Natural killer cell (primary cell): ENCODE results near the gene KRTAP10-1. TPM values are rescaled to one million over a fixed set of nuclear protein-coding genes. Genes with fewer than 3 reads are reported as not detected.

ENCODE experiments used
- ATAC-seq, 3 donors: fragments of 150-1000 bp in 2 of 3; fragments of 200-7000 bp in 1 of 3; cut with Tn5 transposase; 1 replicate in 1 of 3; 2 replicates in 2 of 3; pipeline ENCODE4 v1.10.0; 2021; ENCODE audit warnings: mild to moderate bottlenecking in 2 of 3, moderate library complexity in 2 of 3
- DNase-seq, 2 donors: peaks; one replicate each; pipeline versions ENCODE4 v3.0.0 to v3.0.0-alpha.2; 2013 to 2021; ENCODE audit warnings: mixed read lengths in 1 of 2
- H3K27ac ChIP-seq: one replicate; pipeline ENCODE4 v1.5.1; 2013; ENCODE audit warnings: mild to moderate bottlenecking, low read length
- H3K27me3 ChIP-seq: one replicate; pipeline ENCODE4 v1.6.1; 2013; ENCODE audit warnings: low read length; ENCODE audit not compliant: control insufficient read depth, insufficient read depth
- H3K36me3 ChIP-seq: one replicate; pipeline ENCODE4 v1.6.1; 2013; ENCODE audit warnings: low read length; ENCODE audit not compliant: control insufficient read depth, insufficient read depth
- H3K4me1 ChIP-seq: one replicate; pipeline ENCODE4 v1.6.1; 2013; ENCODE audit warnings: low read length; ENCODE audit not compliant: control insufficient read depth, insufficient read depth
- H3K4me3 ChIP-seq: one replicate; pipeline ENCODE4 v1.5.1; 2013; ENCODE audit warnings: low read length
- H3K9me3 ChIP-seq: one replicate; pipeline ENCODE4 v1.6.1; 2013; ENCODE audit warnings: low read length; ENCODE audit not compliant: control insufficient read depth, insufficient read depth
- H3K27ac Mint-ChIP-seq, 2 donors: one replicate each; pipeline ENCODE4 v1.8.0; 2022; ENCODE audit warnings: mild to moderate bottlenecking in 2 of 2, mixed read lengths in 2 of 2, moderate library complexity in 1 of 2
- H3K27me3 Mint-ChIP-seq, 2 donors: one replicate each; pipeline ENCODE4 v1.8.0; 2022; ENCODE audit warnings: low read depth in 2 of 2, mixed read lengths in 2 of 2
- H3K36me3 Mint-ChIP-seq: one replicate; pipeline ENCODE4 v1.8.0; 2022; ENCODE audit warnings: mixed read lengths
- H3K4me1 Mint-ChIP-seq, 2 donors: one replicate each; pipeline ENCODE4 v1.8.0; 2022; ENCODE audit warnings: mixed read lengths in 2 of 2
- H3K4me3 Mint-ChIP-seq: one replicate; pipeline ENCODE4 v1.8.0; 2022; ENCODE audit warnings: mild to moderate bottlenecking, moderate library complexity, mixed read lengths
- H3K9me3 Mint-ChIP-seq, 2 donors: one replicate each; pipeline ENCODE4 v1.8.0; 2022; ENCODE audit warnings: mixed read lengths in 2 of 2
- CTCF ChIP-seq: fragments of 200-600 bp; IDR thresholded peaks from one replicate; pipeline ENCODE4 v1.8.0; 2022; ENCODE audit warnings: antibody characterized with exemption
- WGBS: methylation state at CpG from one replicate; pipeline ENCODE4 v1.1.7; 2013; ENCODE audit warnings: missing lambda C conversion rate; ENCODE audit not compliant: insufficient coverage; 5-methylcytosine and 5-hydroxymethylcytosine counted together
- intact Hi-C: fragments of 100-400 bp; cut with micrococcal nuclease; formaldehyde crosslinking; loops from one replicate; pipeline ENCODE4 v1.14.2; 2022
- total RNA-seq, 4 donors: library from RNA; stranded (reverse); fragments of 120-200 nt in 1 of 4; gene quantifications; one replicate each; pipeline versions ENCODE4 v1.2.3 to v1.2.4, GENCODE V29; 2013 to 2022

KRTAP10-1 gene
- total RNA-seq, 3 donors from 2014 or later (not counting 1 experiment from before 2014, with no cell fraction given): not detected

GRCh38 chr21:44529503-44530125 is 10.4 kb downstream of the KRTAP10-1 start:
- TF ChIP-seq CTCF: no peak
- Histone ChIP-seq H3K4me1 (no peaks in the 10 kb centered on the region), H3K27me3 (no peaks in the 10 kb centered on the region), H3K36me3 (no peaks in the 10 kb centered on the region), H3K9me3 (no peaks in the 10 kb centered on the region), H3K27ac (no peak overlapping the region), H3K4me3 (no peak overlapping the region)
- no peaks in the 10 kb centered on the region for H3K27me3 Mint-ChIP-seq
- DNase-seq (no peak), ATAC-seq (no peak)
- no peak overlapping the region for H3K4me3 Mint-ChIP-seq
- intact Hi-C loops: no loop called here
- no peak overlapping the region for H3K27ac Mint-ChIP-seq
- H3K4me1 Mint-ChIP-seq: peaks cover 0 to 5% of the 10 kb centered on the region in 2 donors
- H3K9me3 Mint-ChIP-seq: no peaks in the 10 kb centered on the region
- 82% methylated on average over 23 of the region's 23 CpGs for WGBS
- H3K36me3 Mint-ChIP-seq: no peaks in the 10 kb centered on the region

GRCh38 chr21:44529011-44529421 is 11.0 kb downstream of the KRTAP10-1 start:
- Histone ChIP-seq H3K4me1 (no peaks in the 10 kb centered on the region), H3K27ac (no peak overlapping the region), H3K36me3 (no peaks in the 10 kb centered on the region), H3K9me3 (no peaks in the 10 kb centered on the region), H3K4me3 (no peak overlapping the region), H3K27me3 (no peaks in the 10 kb centered on the region)
- TF ChIP-seq CTCF: no peak
- peaks cover 0 to 5% of the 10 kb centered on the region in 2 donors for H3K4me1 Mint-ChIP-seq
- intact Hi-C loops: no loop called here
- ATAC-seq (no peak), DNase-seq (no peak)
- no peaks in the 10 kb centered on the region for H3K9me3 Mint-ChIP-seq
- no peaks in the 10 kb centered on the region for H3K27me3 Mint-ChIP-seq
- 93% methylated on average over 17 of the region's 17 CpGs for WGBS
- H3K4me3 Mint-ChIP-seq: no peak overlapping the region
- H3K36me3 Mint-ChIP-seq: no peaks in the 10 kb centered on the region
- no peak overlapping the region for H3K27ac Mint-ChIP-seq

GRCh38 chr21:44528634-44528995 is 11.4 kb downstream of the KRTAP10-1 start:
- Mint-ChIP-seq H3K4me1 (peaks cover 0 to 5% of the 10 kb centered on the region in 2 donors), H3K36me3 (no peaks in the 10 kb centered on the region), H3K27me3 (no peaks in the 10 kb centered on the region), H3K4me3 (no peak overlapping the region), H3K27ac (no peak overlapping the region), H3K9me3 (no peaks in the 10 kb centered on the region)
- 88% methylated on average over 10 of the region's 10 CpGs for WGBS
- no peak for DNase-seq
- H3K27me3 ChIP-seq: no peaks in the 10 kb centered on the region
- TF ChIP-seq CTCF: no peak
- intact Hi-C loops: no loop called here
- H3K36me3 ChIP-seq: no peaks in the 10 kb centered on the region
- H3K27ac ChIP-seq: no peak overlapping the region
- no peak overlapping the region for H3K4me3 ChIP-seq
- no peaks in the 10 kb centered on the region for H3K4me1 ChIP-seq
- ATAC-seq: no peak
- H3K9me3 ChIP-seq: no peaks in the 10 kb centered on the region
